ENCODE data around the gene SAMD9. TPM values are rescaled to one million over a fixed set of nuclear protein-coding genes. Genes with fewer than 3 reads are reported as not detected.

SAMD9 gene
- total RNA-seq, 4 donors from 2014 or later: 5.9 to 15.0 (median 7.2) TPM

GRCh38 chr7:93142127-93142526, 24.3 kb upstream of the SAMD9 start:
- TF ChIP-seq CTCF (IDR thresholded peaks at IDR 0.05; ENCODE audit: low read depth): no peak

- TF ChIP-seq CTCF (IDR thresholded peaks at IDR 0.05; ENCODE audit: low read depth): no peak
Observed at GRCh38 chr7:93140582-93141191, 22.9 kb upstream of the SAMD9 start.

GRCh38 chr7:93138576-93138975, 20.8 kb upstream of the SAMD9 start:
- TF ChIP-seq CTCF (IDR thresholded peaks at IDR 0.05; ENCODE audit: low read depth): no peak

GRCh38 chr7:93133005-93133404, 15.2 kb upstream of the SAMD9 start:
- no peak for TF ChIP-seq CTCF (IDR thresholded peaks at IDR 0.05; ENCODE audit: low read depth)

GRCh38 chr7:93132216-93132615, 14.4 kb upstream of the SAMD9 start:
- no peak for TF ChIP-seq CTCF (IDR thresholded peaks at IDR 0.05; ENCODE audit: low read depth)

- no peak for TF ChIP-seq CTCF (IDR thresholded peaks at IDR 0.05; ENCODE audit: low read depth)
Observed at GRCh38 chr7:93120592-93121549, 3.1 kb upstream of the SAMD9 start.

GRCh38 chr7:93119191-93119905, 1.6 kb upstream of the SAMD9 start:
- no peak for TF ChIP-seq CTCF (IDR thresholded peaks at IDR 0.05; ENCODE audit: low read depth)

Data from subcutaneous adipose tissue (tissue), 4 donors.